GM18907 (cell line): ENCODE data around the gene CEP89.
"Not testable (repeated sequence)": the region's sequence is repeated elsewhere in the genome, so short reads cannot be mapped to it uniquely, and the experiment has no call there.

Experiments used
- ATAC-seq: cut with Tn5 transposase; IDR thresholded peaks from one replicate; pipeline ENCODE4 v1.9.1; 2021; ENCODE audit warnings: mild to moderate bottlenecking, moderate library complexity; ENCODE audit not compliant: unreplicated experiment

CEP89 gene

GRCh38 chr19:32896516-32897214 is 75.1 kb downstream of the CEP89 start:
- ATAC-seq: no peak

GRCh38 chr19:32895384-32895783 is 76.4 kb downstream of the CEP89 start:
- peak; percentile 86 for ATAC-seq

GRCh38 chr19:32891609-32892008 is 80.1 kb downstream of the CEP89 start:
- no peak for ATAC-seq

- no peak for ATAC-seq
Observed at GRCh38 chr19:32890841-32891240, 80.9 kb downstream of the CEP89 start.

- ATAC-seq: no peak
Observed at GRCh38 chr19:32890326-32890725, 81.4 kb downstream of the CEP89 start.

- no peak for ATAC-seq
Observed at GRCh38 chr19:32889137-32889934, 82.4 kb downstream of the CEP89 start.

- no peak for ATAC-seq
Observed at GRCh38 chr19:32887572-32888215, 84.1 kb downstream of the CEP89 start.

GRCh38 chr19:32886241-32886640 is 85.5 kb downstream of the CEP89 start:
- no peak for ATAC-seq

- not testable (repeated sequence) for ATAC-seq
Observed at GRCh38 chr19:32885255-32885654, 86.5 kb downstream of the CEP89 start.

GRCh38 chr19:32881766-32882165 is 90.0 kb downstream of the CEP89 start:
- no peak for ATAC-seq

GRCh38 chr19:32880622-32881021 is 91.1 kb downstream of the CEP89 start:
- no peak for ATAC-seq

- ATAC-seq: no peak
Observed at GRCh38 chr19:32879741-32880140, 92.0 kb downstream of the CEP89 start.

GRCh38 chr19:32878988-32879387 is 92.8 kb downstream of the CEP89 start:
- ATAC-seq: no peak

GRCh38 chr19:32877977-32878745 is 93.6 kb downstream of the CEP89 start:
- no peak for ATAC-seq

GRCh38 chr19:32877323-32877912 is 94.3 kb downstream of the CEP89 start:
- ATAC-seq: no peak

- ATAC-seq: no peak
Observed at GRCh38 chr19:32876919-32877285, 94.9 kb downstream of the CEP89 start.

- ATAC-seq: no peak
Observed at GRCh38 chr19:32876236-32876918, 95.4 kb downstream of the CEP89 start.

GRCh38 chr19:32875428-32875827 is 96.3 kb downstream of the CEP89 start:
- ATAC-seq: no peak

GRCh38 chr19:32874605-32875004 is 97.2 kb downstream of the CEP89 start:
- ATAC-seq: no peak
